ENCODE measurements around the gene DDX31.
"Not testable (repeated sequence)": the region's sequence is repeated elsewhere in the genome, so short reads cannot be mapped to it uniquely, and the experiment has no call there.

DDX31 gene

GRCh38 chr9:132711846-132712245, 42.1 kb upstream of the DDX31 start:
- Histone ChIP-seq H3K27ac (ENCODE audit: poor library complexity, severe bottlenecking) (no peak overlapping the region), H3K36me3 (ENCODE audit: low read depth) (no peaks in the 10 kb centered on the region), H3K9me3 (ENCODE audit: severe bottlenecking) (no peaks in the 10 kb centered on the region), H3K4me1 (ENCODE audit: insufficient read depth, poor library complexity, severe bottlenecking) (no peaks in the 10 kb centered on the region), H3K27me3 (ENCODE audit: insufficient read depth, poor library complexity, severe bottlenecking) (peaks cover 7% of the 10 kb centered on the region), H3K4me3 (ENCODE audit: severe bottlenecking) (no peak overlapping the region)
- no peak for ATAC-seq (ENCODE audit: low read depth)
- DNase-seq (ENCODE audit: low spot score) = no peak
- TF ChIP-seq, protein P1, sequence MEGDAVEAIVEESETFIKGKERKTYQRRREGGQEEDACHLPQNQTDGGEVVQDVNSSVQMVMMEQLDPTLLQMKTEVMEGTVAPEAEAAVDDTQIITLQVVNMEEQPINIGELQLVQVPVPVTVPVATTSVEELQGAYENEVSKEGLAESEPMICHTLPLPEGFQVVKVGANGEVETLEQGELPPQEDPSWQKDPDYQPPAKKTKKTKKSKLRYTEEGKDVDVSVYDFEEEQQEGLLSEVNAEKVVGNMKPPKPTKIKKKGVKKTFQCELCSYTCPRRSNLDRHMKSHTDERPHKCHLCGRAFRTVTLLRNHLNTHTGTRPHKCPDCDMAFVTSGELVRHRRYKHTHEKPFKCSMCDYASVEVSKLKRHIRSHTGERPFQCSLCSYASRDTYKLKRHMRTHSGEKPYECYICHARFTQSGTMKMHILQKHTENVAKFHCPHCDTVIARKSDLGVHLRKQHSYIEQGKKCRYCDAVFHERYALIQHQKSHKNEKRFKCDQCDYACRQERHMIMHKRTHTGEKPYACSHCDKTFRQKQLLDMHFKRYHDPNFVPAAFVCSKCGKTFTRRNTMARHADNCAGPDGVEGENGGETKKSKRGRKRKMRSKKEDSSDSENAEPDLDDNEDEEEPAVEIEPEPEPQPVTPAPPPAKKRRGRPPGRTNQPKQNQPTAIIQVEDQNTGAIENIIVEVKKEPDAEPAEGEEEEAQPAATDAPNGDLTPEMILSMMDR (IDR thresholded peaks at IDR 0.05; ENCODE audit: poor library complexity, severe bottlenecking) = no peak

DNA sequence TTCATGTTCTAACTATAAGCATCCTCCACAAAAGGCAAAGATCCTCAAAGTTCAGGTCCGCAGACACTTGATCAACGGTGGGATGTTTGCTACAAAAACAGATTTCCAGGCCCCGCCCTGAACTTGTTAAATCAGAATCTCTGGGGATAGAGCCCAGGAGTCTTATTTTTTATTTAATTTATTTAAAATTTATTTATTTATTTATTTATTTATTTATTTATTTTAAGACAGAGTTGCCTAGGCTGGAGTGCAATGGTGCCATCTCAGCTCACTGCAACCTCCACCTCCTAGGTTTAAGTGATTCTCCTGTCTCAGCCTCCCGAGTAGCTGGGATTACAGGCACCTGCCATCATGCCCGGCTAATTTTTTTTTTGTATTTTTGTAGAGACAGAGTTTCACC, 41.4 kb upstream of the DDX31 start:
- H3K9me3 ChIP-seq (ENCODE audit: severe bottlenecking); ATAC-seq (ENCODE audit: low read depth); H3K27me3 ChIP-seq (ENCODE audit: insufficient read depth, poor library complexity, severe bottlenecking); H3K27ac ChIP-seq (ENCODE audit: poor library complexity, severe bottlenecking); H3K4me3 ChIP-seq (ENCODE audit: severe bottlenecking); DNase-seq (ENCODE audit: low spot score); H3K4me1 ChIP-seq (ENCODE audit: insufficient read depth, poor library complexity, severe bottlenecking); H3K36me3 ChIP-seq (ENCODE audit: low read depth): not testable (repeated sequence)

- Histone ChIP-seq H3K9me3 (ENCODE audit: severe bottlenecking) (no peaks in the 10 kb centered on the region), H3K27ac (ENCODE audit: poor library complexity, severe bottlenecking) (no peak overlapping the region), H3K36me3 (ENCODE audit: low read depth) (no peaks in the 10 kb centered on the region), H3K27me3 (ENCODE audit: insufficient read depth, poor library complexity, severe bottlenecking) (peaks cover 7% of the 10 kb centered on the region), H3K4me1 (ENCODE audit: insufficient read depth, poor library complexity, severe bottlenecking) (no peaks in the 10 kb centered on the region), H3K4me3 (ENCODE audit: severe bottlenecking) (no peak overlapping the region)
- TF ChIP-seq, protein P1 (IDR thresholded peaks at IDR 0.05; ENCODE audit: poor library complexity, severe bottlenecking) = no peak
- ATAC-seq (ENCODE audit: low read depth) (no peak), DNase-seq (ENCODE audit: low spot score) (no peak)
These were observed 40.5 kb upstream of the DDX31 start for GRCh38 chr9:132710333-132710732.

- H3K27me3 ChIP-seq (ENCODE audit: insufficient read depth, poor library complexity, severe bottlenecking) = peaks cover 7% of the 10 kb centered on the region
These were observed 39.1 kb upstream of the DDX31 start for GRCh38 chr9:132708769-132709430.

DNA sequence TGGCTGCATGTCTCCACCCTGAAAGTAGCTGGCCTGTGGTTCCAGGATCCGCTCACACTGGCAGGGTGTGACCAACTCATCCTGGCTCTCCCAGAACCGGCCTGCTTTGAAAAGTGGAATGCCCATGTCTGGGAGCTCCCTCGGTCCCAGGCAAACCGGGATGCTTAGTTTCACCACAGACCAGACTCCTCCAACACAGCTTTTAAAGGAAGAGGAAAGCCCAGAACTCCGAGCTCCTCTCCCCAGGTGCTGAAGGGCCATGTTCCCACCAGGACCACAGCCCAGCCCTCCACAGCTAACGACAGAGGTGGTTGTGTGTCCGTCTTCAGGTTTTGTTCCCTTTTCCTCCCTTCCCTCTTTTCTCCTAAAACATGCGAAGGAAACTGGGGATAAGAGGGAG, 38.5 kb upstream of the DDX31 start:
- Histone ChIP-seq H3K36me3 (ENCODE audit: low read depth) (no peaks in the 10 kb centered on the region), H3K9me3 (ENCODE audit: severe bottlenecking) (no peaks in the 10 kb centered on the region), H3K4me1 (ENCODE audit: insufficient read depth, poor library complexity, severe bottlenecking) (no peaks in the 10 kb centered on the region), H3K27me3 (ENCODE audit: insufficient read depth, poor library complexity, severe bottlenecking) (peaks cover 7% of the 10 kb centered on the region), H3K27ac (ENCODE audit: poor library complexity, severe bottlenecking) (no peak overlapping the region), H3K4me3 (ENCODE audit: severe bottlenecking) (no peak overlapping the region)
- DNase-seq (ENCODE audit: low spot score) (no peak), ATAC-seq (ENCODE audit: low read depth) (no peak)
- TF ChIP-seq, protein P1 (IDR thresholded peaks at IDR 0.05; ENCODE audit: poor library complexity, severe bottlenecking) = no peak

More at GRCh38 chr9:132708769-132709430, 39.1 kb upstream of the DDX31 start:
- no peak for DNase-seq (ENCODE audit: low spot score)
- no peaks in the 10 kb centered on the region for H3K4me1 ChIP-seq (ENCODE audit: insufficient read depth, poor library complexity, severe bottlenecking)
- no peak for ATAC-seq (ENCODE audit: low read depth)
- no peaks in the 10 kb centered on the region for H3K9me3 ChIP-seq (ENCODE audit: severe bottlenecking)
- H3K36me3 ChIP-seq (ENCODE audit: low read depth) = no peaks in the 10 kb centered on the region
- H3K27ac ChIP-seq (ENCODE audit: poor library complexity, severe bottlenecking) = no peak overlapping the region
- TF ChIP-seq, protein P1 (IDR thresholded peaks at IDR 0.05; ENCODE audit: poor library complexity, severe bottlenecking) = no peak
- H3K4me3 ChIP-seq (ENCODE audit: severe bottlenecking) = no peak overlapping the region

Data from RWPE2 (cell line).